ELR (cell line): Measurements from ENCODE around the gene DIAPH3.
"Not testable (repeated sequence)": the region's sequence is repeated elsewhere in the genome, so short reads cannot be mapped to it uniquely, and the experiment has no call there.

ENCODE experiments used
- DNase-seq: peaks from one replicate; pipeline ENCODE4 v3.0.0-alpha.2; 2015; ENCODE audit warnings: low read depth

The DIAPH3 gene

GRCh38 chr13:60163478-60164233, at the start of gene DIAPH3:
Gene DIAPH3 (minus strand): TSS chr13:60163928. CDS start chr13:60163766, 162 bp downstream.
- peak; percentile 97 for DNase-seq

GRCh38 chr13:60213236-60213744, 49.6 kb upstream of the DIAPH3 start:
- no peak for DNase-seq

GRCh38 chr13:60211548-60211947, 47.8 kb upstream of the DIAPH3 start:
- DNase-seq: no peak

- DNase-seq: no peak
These were observed 47.0 kb upstream of the DIAPH3 start for GRCh38 chr13:60210510-60211330.

GRCh38 chr13:60205499-60205898, 41.8 kb upstream of the DIAPH3 start:
- not testable (repeated sequence) for DNase-seq

- no peak for DNase-seq
These were observed 37.6 kb upstream of the DIAPH3 start for GRCh38 chr13:60201286-60201685.

GRCh38 chr13:60195893-60196292, 32.2 kb upstream of the DIAPH3 start:
- DNase-seq: not testable (repeated sequence)

- DNase-seq: no peak
These were observed 19.2 kb upstream of the DIAPH3 start for GRCh38 chr13:60182907-60183306.

GRCh38 chr13:60178327-60178726, 14.6 kb upstream of the DIAPH3 start:
- no peak for DNase-seq

- no peak for DNase-seq
These were observed 11.8 kb upstream of the DIAPH3 start for GRCh38 chr13:60175571-60175970.

GRCh38 chr13:60174113-60174512, 10.4 kb upstream of the DIAPH3 start:
- no peak for DNase-seq

GRCh38 chr13:60172111-60172510, 8.4 kb upstream of the DIAPH3 start:
- DNase-seq: no peak

- DNase-seq: no peak
These were observed 6.7 kb upstream of the DIAPH3 start for GRCh38 chr13:60170414-60170813.

- peak; percentile 21 for DNase-seq
These were observed 5.7 kb upstream of the DIAPH3 start for GRCh38 chr13:60169239-60170031.

- DNase-seq: no peak
These were observed 3.4 kb upstream of the DIAPH3 start for GRCh38 chr13:60167121-60167520.

GRCh38 chr13:60165391-60166099, 1.8 kb upstream of the DIAPH3 start:
- DNase-seq: no peak

GRCh38 chr13:60164234-60164889, 634 bp upstream of the DIAPH3 start:
- peak; percentile 15 for DNase-seq

GRCh38 chr13:60162096-60162495, 1.6 kb downstream of the DIAPH3 start:
- DNase-seq: no peak

- no peak for DNase-seq
These were observed 5.4 kb downstream of the DIAPH3 start for GRCh38 chr13:60158321-60158801.

- DNase-seq: peak; percentile 14
These were observed 7.8 kb downstream of the DIAPH3 start for GRCh38 chr13:60155978-60156377.

GRCh38 chr13:60152904-60153303, 10.8 kb downstream of the DIAPH3 start:
- DNase-seq: no peak
